ENCODE data around the gene SERGEF.

The SERGEF gene

GRCh38 chr11:18012906-18013781 lies at the start of gene SERGEF:
SERGEF (minus strand) TSS chr11:18013047; CDS start chr11:18013010, 37 bp downstream.
- peak within 1 kb of the TSS; percentile 74 for H3K4me3 ChIP-seq (ENCODE audit: low read depth, low read length)

DNA sequence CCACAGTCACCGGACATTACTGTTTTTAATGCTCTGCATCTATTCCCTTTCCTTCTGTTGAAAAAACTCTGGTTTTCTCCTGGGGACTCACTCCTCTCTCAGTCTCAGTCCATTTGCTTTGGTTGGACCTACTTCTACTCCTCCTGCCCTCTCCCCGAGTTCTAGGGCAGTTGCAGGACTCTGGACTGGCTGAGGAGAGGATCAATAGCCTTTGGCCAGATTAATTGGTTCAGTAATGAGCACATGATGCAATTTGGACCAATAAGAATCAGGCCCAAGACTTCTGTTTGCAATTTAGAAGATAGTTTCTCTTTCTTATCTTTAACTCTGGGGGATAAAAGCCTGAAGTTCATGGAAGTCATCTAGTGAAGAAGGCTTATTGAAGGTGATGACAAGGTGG lies 48.5 kb upstream of the SERGEF start:
- H3K4me3 ChIP-seq (ENCODE audit: low read depth, low read length), result no peak overlapping the region

DNA sequence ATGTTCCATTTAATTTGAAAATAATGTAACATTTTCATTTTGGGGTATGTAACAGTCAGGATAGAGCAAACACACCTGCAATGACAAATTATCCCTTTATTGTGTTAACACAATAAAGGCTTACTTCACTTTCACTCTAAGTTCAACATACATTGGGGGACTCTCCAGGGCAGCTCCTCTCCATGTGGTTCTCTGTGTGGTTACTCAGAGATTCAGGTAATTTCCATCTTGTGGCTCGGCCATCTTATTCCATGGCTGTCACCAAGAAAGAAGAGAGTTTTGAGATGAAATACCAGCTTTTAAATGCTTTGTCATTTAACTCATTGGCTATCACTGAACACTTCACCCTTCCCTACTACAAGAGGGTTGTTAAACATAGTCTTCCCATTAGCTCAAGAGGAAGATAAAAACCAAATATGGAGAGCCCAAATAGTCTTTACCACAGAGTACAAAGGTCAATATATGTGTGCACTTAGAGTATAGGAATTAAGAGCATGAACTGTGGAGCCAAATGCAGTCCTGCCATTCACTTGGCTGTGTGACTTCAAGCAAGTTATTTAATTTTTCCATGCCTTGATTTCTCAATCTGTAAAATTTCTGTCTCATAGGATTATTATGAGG lies 43.8 kb upstream of the SERGEF start:
- H3K4me3 ChIP-seq (ENCODE audit: low read depth, low read length), result no peak overlapping the region

DNA sequence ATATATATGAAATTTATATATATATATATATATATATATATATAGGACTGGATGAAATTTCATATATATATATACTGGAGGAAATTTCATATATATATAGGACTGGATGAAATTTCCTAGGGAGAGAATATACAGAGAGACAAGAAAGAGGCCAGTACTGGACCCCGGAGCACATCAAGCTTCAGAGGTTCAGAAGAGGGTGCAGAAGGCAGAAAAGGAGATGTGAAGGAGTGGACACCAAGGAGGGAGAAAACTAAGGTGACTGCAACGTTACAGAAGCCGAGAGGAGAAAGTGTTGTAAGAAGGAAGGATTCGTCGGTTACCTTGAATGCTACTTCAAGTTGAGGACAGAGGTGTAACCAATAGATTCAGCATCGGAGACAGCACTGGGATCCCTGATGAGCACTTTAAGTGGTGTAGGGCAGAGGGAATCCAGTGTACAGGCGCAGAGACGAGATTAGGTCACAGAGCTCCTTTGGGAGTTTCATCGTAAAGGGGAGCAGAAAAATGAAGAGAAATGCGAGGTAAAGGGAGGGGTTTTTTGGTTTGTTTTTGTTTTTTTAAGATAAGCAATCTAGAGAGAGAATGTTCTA lies 41.8 kb upstream of the SERGEF start:
- H3K4me3 ChIP-seq (ENCODE audit: low read depth, low read length), result no peak overlapping the region

DNA sequence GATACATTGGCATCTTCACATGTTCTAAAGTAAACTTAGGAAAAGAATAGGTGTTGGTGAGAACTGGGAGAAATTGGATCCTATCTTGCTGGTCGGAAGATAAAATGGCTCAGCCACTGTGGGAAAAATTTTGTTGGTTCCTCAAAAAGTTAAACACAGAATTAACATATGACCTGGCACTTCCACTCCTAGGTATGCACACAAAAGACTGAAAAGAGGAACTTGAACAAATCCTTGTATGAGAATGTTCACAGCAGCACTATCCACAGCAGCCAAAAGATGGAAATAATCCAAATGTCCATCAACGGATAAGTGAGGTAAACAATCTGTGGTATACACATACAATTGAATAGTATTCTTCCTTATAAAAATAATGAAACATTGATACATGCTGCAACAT lies 38.0 kb upstream of the SERGEF start:
- no peak overlapping the region for H3K4me3 ChIP-seq (ENCODE audit: low read depth, low read length)

- H3K4me3 ChIP-seq (ENCODE audit: low read depth, low read length), result no peak within 1 kb of the TSS
Observed at GRCh38 chr11:18046116-18046777, 33.4 kb upstream of the SERGEF start, which contains the start of gene TPH1. TPH1 (minus strand) TSS chr11:18046269; CDS start chr11:18040762, 5,507 bp downstream.

GRCh38 chr11:18036456-18036855 lies 23.6 kb upstream of the SERGEF start:
- no peak overlapping the region for H3K4me3 ChIP-seq (ENCODE audit: low read depth, low read length)

DNA sequence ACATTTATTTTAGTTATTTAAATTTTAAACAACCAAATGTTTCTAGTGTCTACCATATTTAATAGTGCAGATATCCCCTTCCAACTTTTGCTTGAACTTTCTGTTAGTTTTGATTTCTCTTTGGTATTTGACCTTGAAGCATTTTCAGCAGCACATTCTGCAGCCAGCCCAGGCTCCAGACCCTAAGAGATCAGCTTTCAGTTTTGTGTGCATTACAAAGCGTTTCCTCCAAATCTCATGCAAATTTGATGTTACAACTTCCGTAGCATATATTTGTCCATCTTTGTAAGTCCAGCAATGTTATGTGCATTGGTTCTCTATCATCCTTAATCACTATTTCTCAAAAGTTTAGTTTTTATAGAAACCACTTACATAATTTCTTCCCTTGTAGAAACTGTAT lies 14.6 kb upstream of the SERGEF start:
- H3K4me3 ChIP-seq (ENCODE audit: low read depth, low read length), result no peak overlapping the region

GRCh38 chr11:18022419-18022818 lies 9.6 kb upstream of the SERGEF start:
- H3K4me3 ChIP-seq (ENCODE audit: low read depth, low read length), result no peak overlapping the region

- H3K4me3 ChIP-seq (ENCODE audit: low read depth, low read length), result no peak overlapping the region
Observed at GRCh38 chr11:18019650-18020049, 6.8 kb upstream of the SERGEF start.

DNA sequence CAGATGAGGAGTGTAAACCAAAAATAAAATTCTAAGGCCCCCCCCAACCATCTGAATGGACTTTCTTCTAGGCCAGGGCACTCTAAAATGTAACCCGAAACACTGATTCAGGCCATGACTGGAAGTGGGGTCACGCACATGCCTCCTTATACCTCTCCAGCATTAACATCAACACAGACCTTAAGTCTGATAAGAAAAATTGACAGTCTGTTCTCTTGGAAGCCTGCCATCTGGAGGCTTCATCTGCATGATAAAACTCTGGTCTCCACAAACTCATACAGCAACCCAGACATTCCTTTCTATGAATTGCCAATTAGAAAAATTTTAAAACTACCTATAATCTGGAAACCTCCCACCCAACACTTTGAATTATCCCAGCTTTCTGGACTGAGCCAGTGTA lies 3.9 kb upstream of the SERGEF start:
- no peak overlapping the region for H3K4me3 ChIP-seq (ENCODE audit: low read depth, low read length)

DNA sequence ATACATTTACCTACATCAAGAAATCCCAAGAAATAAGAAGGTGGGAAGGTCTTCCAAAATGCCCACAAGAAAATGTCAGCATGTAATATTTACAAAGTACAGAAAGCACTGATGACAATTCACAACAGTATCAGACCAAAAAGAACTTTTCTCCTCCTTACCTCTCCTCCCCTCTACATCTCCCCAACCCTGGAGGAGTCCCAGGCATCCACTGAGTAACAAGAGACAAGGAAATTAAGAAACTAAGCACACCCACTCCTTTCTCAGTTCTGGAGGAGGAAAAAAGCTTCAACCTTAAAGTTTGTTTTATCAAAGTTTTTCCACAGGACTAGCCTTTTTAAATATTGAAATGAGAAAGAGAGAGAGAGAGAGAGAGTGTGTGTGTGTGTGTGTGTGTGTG lies 2.0 kb upstream of the SERGEF start:
- H3K4me3 ChIP-seq (ENCODE audit: low read depth, low read length), result no peak overlapping the region

DNA sequence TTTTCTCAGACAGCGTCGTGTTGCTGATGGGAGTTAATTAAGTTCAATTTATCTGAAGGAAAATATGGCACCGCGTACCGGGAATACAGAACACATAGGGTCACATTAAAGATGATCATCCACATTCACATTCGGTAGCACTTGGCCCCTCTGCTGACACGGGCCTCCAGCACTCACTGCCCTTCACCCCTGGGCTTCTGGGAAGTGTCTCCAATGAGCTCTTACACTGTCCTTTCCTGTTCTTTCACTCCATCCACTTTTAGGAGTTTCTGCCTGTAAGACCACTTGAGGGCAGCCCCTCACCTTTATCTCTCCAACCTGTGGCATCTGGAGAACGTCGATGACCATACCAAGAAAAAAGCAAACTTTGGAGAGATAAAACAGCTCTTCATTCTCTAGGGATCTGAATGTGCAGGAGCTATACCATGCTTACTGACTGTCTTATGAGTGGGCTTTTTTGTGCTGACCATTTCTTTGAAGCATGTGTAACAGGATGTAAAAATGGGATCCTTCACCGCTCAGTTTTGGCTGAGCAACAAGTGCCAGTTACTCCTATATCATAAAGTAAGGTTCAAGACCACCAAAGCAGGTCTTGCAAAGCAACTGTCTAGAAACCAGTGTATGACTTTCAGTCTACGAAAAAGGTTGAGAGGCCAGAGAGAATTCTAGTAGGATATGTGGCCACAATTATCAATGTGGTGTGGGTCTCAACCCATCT lies 1.1 kb upstream of the SERGEF start:
- peak overlapping the region; percentile 74 for H3K4me3 ChIP-seq (ENCODE audit: low read depth, low read length)

GRCh38 chr11:18012122-18012905 lies 533 bp downstream of the SERGEF start:
- peak overlapping the region; percentile 74 for H3K4me3 ChIP-seq (ENCODE audit: low read depth, low read length)

DNA sequence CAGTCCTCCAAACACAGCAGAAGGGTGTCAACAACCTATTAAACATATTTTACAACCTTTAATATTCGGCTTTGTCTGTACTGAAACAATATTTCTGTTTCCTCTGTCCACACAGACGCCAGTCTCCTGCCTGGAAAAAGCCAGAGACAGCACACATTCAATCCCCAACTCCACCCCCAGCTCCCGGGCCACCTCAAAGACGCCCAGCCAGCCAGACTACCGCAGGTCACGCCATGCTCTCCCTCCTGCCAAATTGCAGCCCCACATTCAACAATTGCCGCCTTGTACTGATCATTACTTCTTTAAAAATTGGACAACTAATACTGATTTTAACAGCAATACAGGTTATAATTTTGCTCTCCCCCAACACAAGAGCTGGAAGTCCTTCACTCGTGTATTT lies 1.2 kb downstream of the SERGEF start:
- H3K4me3 ChIP-seq (ENCODE audit: low read depth, low read length), result no peak overlapping the region

DNA sequence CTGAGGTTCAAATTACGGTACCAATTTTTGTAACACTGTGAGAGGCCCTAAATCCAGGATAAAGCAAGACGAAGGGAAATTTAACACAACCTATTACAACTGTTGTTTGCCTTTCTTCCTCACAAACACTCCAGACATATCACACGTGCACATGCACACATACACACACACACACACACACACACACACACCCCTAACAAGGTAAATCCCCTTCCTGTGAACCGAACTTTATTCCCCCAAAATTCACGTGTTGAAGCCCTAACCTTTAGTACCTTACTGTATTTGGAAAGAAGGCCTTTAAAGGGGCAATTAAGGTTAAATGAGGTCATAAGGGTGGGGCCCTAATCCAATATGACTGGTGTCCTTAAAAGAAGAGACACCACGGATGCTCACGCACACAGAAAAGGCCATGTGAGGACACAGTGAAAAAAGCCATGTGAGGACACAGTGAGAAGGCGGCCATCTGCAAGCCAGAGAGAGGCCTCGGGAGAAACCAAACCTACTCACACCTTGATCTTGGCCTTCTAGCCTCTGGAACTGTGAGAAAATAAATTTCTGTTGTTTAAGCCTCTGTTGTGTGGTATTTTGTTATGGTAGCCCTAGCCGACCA lies 1.8 kb downstream of the SERGEF start:
- no peak overlapping the region for H3K4me3 ChIP-seq (ENCODE audit: low read depth, low read length)

- no peak overlapping the region for H3K4me3 ChIP-seq (ENCODE audit: low read depth, low read length)
Observed at GRCh38 chr11:18010121-18010670, 2.7 kb downstream of the SERGEF start.

GRCh38 chr11:18005376-18006129 lies 7.3 kb downstream of the SERGEF start:
- H3K4me3 ChIP-seq (ENCODE audit: low read depth, low read length), result no peak overlapping the region

- H3K4me3 ChIP-seq (ENCODE audit: low read depth, low read length), result no peak overlapping the region
Observed at GRCh38 chr11:18001191-18001590, 11.7 kb downstream of the SERGEF start.

Data from iPS-11a (cell line).